GM12874 (cell line): ENCODE measurements around the gene ADIPOR2.

Source experiments
- CTCF ChIP-seq: IDR thresholded peaks from 2 replicates; pipeline ENCODE4 v1.5.1; 2011; ENCODE audit warnings: low read depth, mild to moderate bottlenecking, control low read depth, low read length, moderate library complexity; ENCODE audit not compliant: insufficient read depth

ADIPOR2 gene

GRCh38 chr12:1647285-1647669 is 43.6 kb upstream of the ADIPOR2 start:
- no peak for TF ChIP-seq CTCF

GRCh38 chr12:1650260-1650977 is 40.5 kb upstream of the ADIPOR2 start:
- no peak for TF ChIP-seq CTCF

GRCh38 chr12:1650978-1651361 is 39.9 kb upstream of the ADIPOR2 start:
- no peak for TF ChIP-seq CTCF

GRCh38 chr12:1651946-1652345 is 38.9 kb upstream of the ADIPOR2 start:
- TF ChIP-seq CTCF, result no peak

GRCh38 chr12:1655225-1655788 is 35.6 kb upstream of the ADIPOR2 start:
- TF ChIP-seq CTCF, result no peak

- no peak for TF ChIP-seq CTCF
Observed at GRCh38 chr12:1656902-1657301, 34.0 kb upstream of the ADIPOR2 start.

GRCh38 chr12:1657688-1658087 is 33.2 kb upstream of the ADIPOR2 start:
- no peak for TF ChIP-seq CTCF
